Hindlimb muscle (tissue), 1 donor: ENCODE data around the gene DNAH12. TPM values are rescaled to one million over a fixed set of nuclear protein-coding genes. Genes with fewer than 3 reads are reported as not detected.
"Not testable (repeated sequence)": the region's sequence is repeated elsewhere in the genome, so short reads cannot be mapped to it uniquely, and the experiment has no call there.

ENCODE experiments used
- DNase-seq: peaks from one replicate; pipeline ENCODE4 v3.0.0-alpha.2; 2013
- polyA plus RNA-seq: library from polyadenylated mRNA; unstranded; fragments of 120-200 nt; gene quantifications from one replicate; pipeline ENCODE4 v1.2.1, GENCODE V29; 2013; ENCODE audit not compliant: insufficient read length

Gene DNAH12
- polyA plus RNA-seq, 1 donor, result 0.50 TPM

GRCh38 chr3:57538465-57538864 lies 5.7 kb downstream of the DNAH12 start:
- no peak for DNase-seq

- no peak for DNase-seq
These were observed 14.0 kb downstream of the DNAH12 start for GRCh38 chr3:57530071-57530608.

- no peak for DNase-seq
These were observed 25.7 kb downstream of the DNAH12 start for GRCh38 chr3:57518276-57518915.

- no peak for DNase-seq
These were observed 32.0 kb downstream of the DNAH12 start for GRCh38 chr3:57512166-57512565.

- DNase-seq, result no peak
These were observed 38.2 kb downstream of the DNAH12 start for GRCh38 chr3:57505901-57506300.

GRCh38 chr3:57500506-57500905 lies 43.6 kb downstream of the DNAH12 start:
- no peak for DNase-seq

GRCh38 chr3:57497904-57498303 lies 46.2 kb downstream of the DNAH12 start:
- DNase-seq, result no peak

- no peak for DNase-seq
These were observed 59.6 kb downstream of the DNAH12 start for GRCh38 chr3:57484563-57484962.

- not testable (repeated sequence) for DNase-seq
These were observed 67.0 kb downstream of the DNAH12 start for GRCh38 chr3:57477193-57477592.

GRCh38 chr3:57464801-57465200 lies 79.3 kb downstream of the DNAH12 start:
- no peak for DNase-seq

GRCh38 chr3:57464011-57464410 lies 80.1 kb downstream of the DNAH12 start:
- no peak for DNase-seq

- DNase-seq, result no peak
These were observed 92.8 kb downstream of the DNAH12 start for GRCh38 chr3:57451150-57451846.

GRCh38 chr3:57449276-57449847 lies 94.8 kb downstream of the DNAH12 start:
- not testable (repeated sequence) for DNase-seq

- DNase-seq, result not testable (repeated sequence)
These were observed 95.7 kb downstream of the DNAH12 start for GRCh38 chr3:57448489-57448888.

GRCh38 chr3:57446318-57446841 lies 97.8 kb downstream of the DNAH12 start:
- DNase-seq, result no peak

- no peak for DNase-seq
These were observed 99.7 kb downstream of the DNAH12 start for GRCh38 chr3:57444469-57444868.

GRCh38 chr3:57440144-57440543 lies 104.0 kb downstream of the DNAH12 start:
- DNase-seq, result not testable (repeated sequence)

GRCh38 chr3:57438460-57438859 lies 105.7 kb downstream of the DNAH12 start:
- DNase-seq, result not testable (repeated sequence)

GRCh38 chr3:57436195-57436761 lies 107.9 kb downstream of the DNAH12 start:
- DNase-seq, result no peak

GRCh38 chr3:57434041-57434440 lies 110.1 kb downstream of the DNAH12 start:
- DNase-seq, result no peak

GRCh38 chr3:57423335-57423734 lies 120.8 kb downstream of the DNAH12 start:
- no peak for DNase-seq

- DNase-seq, result no peak
These were observed 122.8 kb downstream of the DNAH12 start for GRCh38 chr3:57421336-57421735.

- DNase-seq, result no peak
These were observed 124.1 kb downstream of the DNAH12 start for GRCh38 chr3:57420001-57420400.
